ENCODE measurements around the gene VPS13D. TPM values are rescaled to one million over a fixed set of nuclear protein-coding genes. Genes with fewer than 3 reads are reported as not detected.

The VPS13D gene
- total RNA-seq, 3 donors from 2014 or later = 24.0 to 26.6 (median 26.5) TPM

DNA sequence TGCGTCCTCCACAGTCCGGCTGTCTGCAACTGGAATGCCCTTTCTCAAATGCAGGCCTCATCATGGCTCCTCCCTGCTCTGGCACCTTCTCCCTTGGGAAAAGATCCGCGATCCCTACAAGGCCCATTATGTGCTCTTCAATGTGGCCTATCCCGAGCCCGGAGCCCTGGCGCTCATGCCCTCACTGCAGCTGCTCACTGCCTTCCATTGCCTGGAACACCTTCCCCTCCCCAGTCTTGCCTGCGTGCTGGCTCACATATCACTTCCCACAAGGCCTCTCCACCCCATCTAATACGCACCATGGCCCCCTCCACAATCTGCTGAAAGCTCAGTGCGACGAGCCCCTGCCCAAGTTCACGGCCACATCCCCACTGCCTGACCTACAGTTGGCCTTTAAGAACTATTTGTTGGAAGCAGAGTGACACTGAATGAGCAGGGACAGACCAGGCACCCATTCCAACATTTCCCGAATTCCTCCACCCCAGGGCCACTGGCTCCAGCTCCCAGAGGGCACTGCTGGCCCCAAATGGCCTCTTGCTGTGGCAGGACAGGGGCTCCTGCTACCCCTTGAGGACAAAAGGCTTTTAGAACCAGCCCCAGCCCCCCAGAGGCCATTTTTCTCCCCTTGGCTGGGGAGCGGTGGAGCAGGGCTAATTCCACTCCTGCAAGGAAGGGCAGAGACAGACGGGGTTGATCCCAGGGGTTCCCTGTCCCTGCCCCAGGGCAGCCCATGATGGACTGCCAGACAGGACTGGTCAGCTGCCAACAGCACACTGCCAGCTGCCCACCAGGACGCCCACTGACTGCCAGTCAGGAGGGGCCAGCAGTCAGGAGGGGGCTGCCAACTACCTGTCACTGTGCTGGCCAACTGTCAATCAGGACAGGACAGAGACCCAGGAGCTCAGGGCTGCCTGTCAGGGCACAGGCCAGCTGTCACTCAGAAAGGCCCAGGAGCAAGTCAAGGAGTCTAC lies 323.4 kb downstream of the VPS13D start:
- H3K9me3 Mint-ChIP-seq = no peaks in the 10 kb centered on the region
- no peaks in the 10 kb centered on the region for H3K36me3 Mint-ChIP-seq (ENCODE audit: insufficient read depth)

DNA sequence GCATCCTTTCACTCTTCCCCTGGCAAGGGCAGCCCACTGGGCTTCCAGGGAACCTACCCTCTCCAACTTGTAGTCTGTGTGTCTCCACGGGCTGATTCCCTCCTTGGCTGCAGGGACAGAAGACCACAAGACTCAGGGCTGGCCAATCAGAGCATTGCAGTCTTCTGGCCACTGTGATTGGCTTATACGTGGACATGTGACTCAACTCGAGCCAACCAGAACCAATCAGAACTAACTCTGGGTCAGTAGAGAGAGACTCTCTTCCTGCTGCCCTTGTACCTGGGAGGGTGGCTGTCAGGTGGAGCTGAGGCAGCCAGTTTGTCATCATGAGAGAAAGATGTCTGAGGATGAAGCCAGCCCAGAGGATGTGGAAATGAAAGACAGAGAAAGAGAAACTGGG lies 324.1 kb downstream of the VPS13D start:
- H3K4me1 Mint-ChIP-seq (ENCODE audit: low read depth) = no peaks in the 10 kb centered on the region
- DNase-seq (no peak), ATAC-seq (no peak)
- H3K27me3 Mint-ChIP-seq (ENCODE audit: low read depth) = no peaks in the 10 kb centered on the region
- no peak overlapping the region for H3K4me3 Mint-ChIP-seq
- H3K9me3 Mint-ChIP-seq = no peaks in the 10 kb centered on the region
- H3K36me3 Mint-ChIP-seq (ENCODE audit: insufficient read depth) = no peaks in the 10 kb centered on the region

More for the DNA sequence above, 323.4 kb downstream of the VPS13D start:
- H3K4me1 Mint-ChIP-seq (ENCODE audit: low read depth) = no peaks in the 10 kb centered on the region
- no peaks in the 10 kb centered on the region for H3K27me3 Mint-ChIP-seq (ENCODE audit: low read depth)
- H3K4me3 Mint-ChIP-seq = no peak overlapping the region
- no peak for ATAC-seq
- no peak for DNase-seq

DNA sequence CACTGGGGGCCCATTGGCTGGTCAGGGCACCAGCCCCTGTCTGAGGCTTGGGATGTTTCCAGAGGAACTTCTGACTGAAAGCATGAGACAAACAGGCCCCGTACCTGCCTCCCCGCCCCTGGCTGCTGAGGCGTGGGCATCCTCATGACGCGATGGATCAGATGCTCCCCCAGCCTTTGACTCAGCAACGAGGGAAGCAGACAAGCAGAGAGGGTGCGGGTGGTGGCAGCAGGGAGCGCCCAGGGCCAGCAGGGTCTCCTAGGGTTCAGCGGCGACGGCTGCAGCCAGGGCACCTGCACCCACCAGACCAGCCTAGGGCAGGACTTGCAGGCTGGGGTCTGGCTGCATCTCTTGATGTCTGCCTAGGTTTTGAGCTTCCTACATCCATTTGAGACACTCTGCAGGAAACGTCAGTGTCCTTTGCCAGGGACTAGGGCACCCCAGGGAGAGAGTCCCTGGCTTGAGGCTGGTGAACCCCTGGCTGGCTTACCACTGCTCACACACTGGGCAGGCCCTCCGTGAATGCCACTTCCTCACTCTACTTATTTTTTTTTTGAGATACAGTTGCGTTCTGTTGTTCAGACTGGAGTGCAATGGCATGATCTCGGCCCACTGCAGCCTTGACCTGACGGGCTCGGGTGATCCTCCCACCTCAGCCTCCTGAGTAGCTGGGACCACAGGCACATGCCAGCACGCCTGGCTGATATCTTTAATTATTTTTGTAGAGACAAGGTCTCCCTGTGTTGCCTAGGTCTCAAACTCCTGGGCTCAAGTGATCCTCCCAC lies 324.9 kb downstream of the VPS13D start:
- ATAC-seq = no peak
- no peak overlapping the region for H3K4me3 Mint-ChIP-seq
- no peaks in the 10 kb centered on the region for H3K27me3 Mint-ChIP-seq (ENCODE audit: low read depth)
- H3K36me3 Mint-ChIP-seq (ENCODE audit: insufficient read depth) = no peaks in the 10 kb centered on the region
- no peaks in the 10 kb centered on the region for H3K4me1 Mint-ChIP-seq (ENCODE audit: low read depth)
- DNase-seq = no peak
- no peaks in the 10 kb centered on the region for H3K9me3 Mint-ChIP-seq

GRCh38 chr1:12555411-12556367 lies 325.9 kb downstream of the VPS13D start:
- ATAC-seq (no peak), DNase-seq (no peak)
- Mint-ChIP-seq H3K36me3 (ENCODE audit: insufficient read depth) (no peaks in the 10 kb centered on the region), H3K9me3 (no peaks in the 10 kb centered on the region), H3K4me1 (ENCODE audit: low read depth) (no peaks in the 10 kb centered on the region), H3K4me3 (no peak overlapping the region), H3K27me3 (ENCODE audit: low read depth) (no peaks in the 10 kb centered on the region)

GRCh38 chr1:12556368-12556930 lies 326.6 kb downstream of the VPS13D start:
- Mint-ChIP-seq H3K4me1 (ENCODE audit: low read depth) (no peaks in the 10 kb centered on the region), H3K27me3 (ENCODE audit: low read depth) (no peaks in the 10 kb centered on the region)
- no peak for ATAC-seq

GRCh38 chr1:12556957-12557935 lies 327.4 kb downstream of the VPS13D start:
- Mint-ChIP-seq H3K4me1 (ENCODE audit: low read depth) (no peaks in the 10 kb centered on the region), H3K36me3 (ENCODE audit: insufficient read depth) (no peaks in the 10 kb centered on the region), H3K4me3 (no peak overlapping the region), H3K9me3 (peaks cover under 1% of the 10 kb centered on the region), H3K27me3 (ENCODE audit: low read depth) (no peaks in the 10 kb centered on the region)
- DNase-seq (no peak), ATAC-seq (no peak)

More at GRCh38 chr1:12556368-12556930, 326.6 kb downstream of the VPS13D start:
- Mint-ChIP-seq H3K9me3 (no peaks in the 10 kb centered on the region), H3K36me3 (ENCODE audit: insufficient read depth) (no peaks in the 10 kb centered on the region), H3K4me3 (no peak overlapping the region)
- no peak for DNase-seq

- no peaks in the 10 kb centered on the region for H3K4me1 Mint-ChIP-seq (ENCODE audit: low read depth)
- H3K4me3 Mint-ChIP-seq = no peak overlapping the region
- peaks cover 20% of the 10 kb centered on the region for H3K9me3 Mint-ChIP-seq
- peaks cover 3% of the 10 kb centered on the region for H3K36me3 Mint-ChIP-seq (ENCODE audit: insufficient read depth)
- no peak for DNase-seq
- ATAC-seq = no peak
- H3K27me3 Mint-ChIP-seq (ENCODE audit: low read depth) = no peaks in the 10 kb centered on the region
Measured at GRCh38 chr1:12561121-12561520, 331.3 kb downstream of the VPS13D start.

Other genes with a start within 250 kb of the VPS13D start
- gene MFN2, start 249.6 kb upstream of the VPS13D start, total RNA-seq = 100 to 1,000 TPM in 1 of 3 donors, 10 to 100 TPM in 2; 96.2 to 105 (median 96.7) TPM
- gene MIIP, start 210.5 kb upstream of the VPS13D start, total RNA-seq = 10 to 100 TPM; 51.9 to 58.3 (median 53.2) TPM
- 10 to 100 TPM; 13.7 to 17.5 (median 14.9) TPM for gene TNFRSF8, start 166.7 kb upstream of the VPS13D start, total RNA-seq
- gene TNFRSF1B, start 63.0 kb upstream of the VPS13D start, total RNA-seq = 100 to 1,000 TPM; 218 to 255 (median 229) TPM